Esophagus squamous epithelium (tissue), 5 donors: ENCODE results near the gene ABHD8. TPM values are rescaled to one million over a fixed set of nuclear protein-coding genes. Genes with fewer than 3 reads are reported as not detected.
A peak's percentile ranks its signal among the peaks of the same experiment; 100 is the strongest.

Experiments used
- DNase-seq: peaks from one replicate; lab custom pipeline; 2025; lab: John Stamatoyannopoulos, UW
- H3K27ac ChIP-seq, 4 donors: fragments of 200-600 bp; sonication (generic); one replicate each; pipeline ENCODE4 v1.5.1; 2016 to 2019; ENCODE audit warnings: mild to moderate bottlenecking in 1 of 4
- H3K27me3 ChIP-seq, 4 donors: fragments of 200-600 bp; sonication (generic); 1 replicate in 3 of 4; 2 replicates in 1 of 4; pipeline versions ENCODE4 v1.5.1 to v1.6.0; 2017 to 2021; ENCODE audit warnings: antibody characterized with exemption in 1 of 4
- H3K36me3 ChIP-seq, 3 donors: fragments of 200-600 bp; sonication (generic); one replicate each; pipeline ENCODE4 v1.5.1; 2016 to 2019
- H3K4me1 ChIP-seq, 3 donors: fragments of 200-600 bp; sonication (generic); one replicate each; pipeline ENCODE4 v1.5.1; 2017 to 2019
- H3K4me3 ChIP-seq, 4 donors: fragments of 200-600 bp; sonication (generic); 1 replicate in 3 of 4; 2 replicates in 1 of 4; pipeline ENCODE4 v1.5.1; 2016 to 2019; ENCODE audit warnings: mild to moderate bottlenecking in 2 of 4, moderate library complexity in 1 of 4
- H3K9me3 ChIP-seq, 3 donors: fragments of 200-600 bp; sonication (generic); one replicate each; pipeline ENCODE4 v1.5.1; 2016 to 2019
- POLR2A ChIP-seq, 4 donors: fragments of 450-650 bp; IDR thresholded peaks; one replicate each; pipeline ENCODE4 v1.6.1; 2017; ENCODE audit warnings: antibody characterized with exemption in 4 of 4, mild to moderate bottlenecking in 4 of 4, moderate library complexity in 3 of 4
- WGBS, 2 donors: methylation state at CpG; one replicate each; pipeline ENCODE4 v1.1.5; 2018; 5-methylcytosine and 5-hydroxymethylcytosine counted together
- intact Hi-C: fragments of 100-400 bp; cut with DNase I; formaldehyde crosslinking; loops from one replicate; pipeline ENCODE4 v1.15.0; 2022
- total RNA-seq, 4 donors: library from RNA; depleted of rRNA; stranded (reverse); fragments of >200 nt; gene quantifications; one replicate each; pipeline ENCODE4 v1.1.0, GENCODE V29; 2016
- TF ChIP-seq, protein P1 (sequence below), 6 experiments: fragments of 450-650 bp in 4 of 6; fragments of 200-600 bp in 2 of 6; sonication (generic) in 2 of 6; IDR thresholded peaks; one replicate each; pipeline ENCODE4 v1.5.1; 2016 to 2019; ENCODE audit warnings: antibody characterized with exemption in 6 of 6, mild to moderate bottlenecking in 4 of 6, moderate library complexity in 4 of 6
- donor health status: DM: yes; HTN: yes; CAD: no.

The ABHD8 gene
- total RNA-seq, 4 donors from 2014 or later = 2.0 to 8.4 (median 5.2) TPM

- intact Hi-C loops = no loop called here
- TF ChIP-seq, protein P1, sequence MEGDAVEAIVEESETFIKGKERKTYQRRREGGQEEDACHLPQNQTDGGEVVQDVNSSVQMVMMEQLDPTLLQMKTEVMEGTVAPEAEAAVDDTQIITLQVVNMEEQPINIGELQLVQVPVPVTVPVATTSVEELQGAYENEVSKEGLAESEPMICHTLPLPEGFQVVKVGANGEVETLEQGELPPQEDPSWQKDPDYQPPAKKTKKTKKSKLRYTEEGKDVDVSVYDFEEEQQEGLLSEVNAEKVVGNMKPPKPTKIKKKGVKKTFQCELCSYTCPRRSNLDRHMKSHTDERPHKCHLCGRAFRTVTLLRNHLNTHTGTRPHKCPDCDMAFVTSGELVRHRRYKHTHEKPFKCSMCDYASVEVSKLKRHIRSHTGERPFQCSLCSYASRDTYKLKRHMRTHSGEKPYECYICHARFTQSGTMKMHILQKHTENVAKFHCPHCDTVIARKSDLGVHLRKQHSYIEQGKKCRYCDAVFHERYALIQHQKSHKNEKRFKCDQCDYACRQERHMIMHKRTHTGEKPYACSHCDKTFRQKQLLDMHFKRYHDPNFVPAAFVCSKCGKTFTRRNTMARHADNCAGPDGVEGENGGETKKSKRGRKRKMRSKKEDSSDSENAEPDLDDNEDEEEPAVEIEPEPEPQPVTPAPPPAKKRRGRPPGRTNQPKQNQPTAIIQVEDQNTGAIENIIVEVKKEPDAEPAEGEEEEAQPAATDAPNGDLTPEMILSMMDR (IDR thresholded peaks at IDR 0.05) = no peak
- peak in 1 of 4 donors; percentile 33 for TF ChIP-seq POLR2A (IDR thresholded peaks at IDR 0.05)
- peaks cover 0 to 32% (median 2%) of the 10 kb centered on the region in 4 donors for H3K27me3 ChIP-seq
Observed at GRCh38 chr19:17333611-17334413, 30.6 kb upstream of the ABHD8 start.

GRCh38 chr19:17332677-17333581, 29.7 kb upstream of the ABHD8 start:
- WGBS, 2 donors = 95 to 98% methylated on average over 13 to 29 of the region's 45 CpGs
- DNase-seq = no peak

More at GRCh38 chr19:17333611-17334413, 30.6 kb upstream of the ABHD8 start:
- 43 to 48% methylated on average over 10 to 18 of the region's 52 CpGs for WGBS, 2 donors
- Histone ChIP-seq H3K4me1 (peaks cover 47 to 72% (median 47%) of the 10 kb centered on the region in 3 donors), H3K27ac (peak overlapping the region; percentile 80 to 98 (median 93)), H3K4me3 (peak overlapping the region; percentile 51 to 92 (median 68)), H3K9me3 (no peaks in the 10 kb centered on the region), H3K36me3 (peaks cover 0 to 23% (median 0%) of the 10 kb centered on the region in 3 donors)
- DNase-seq = no peak

DNA sequence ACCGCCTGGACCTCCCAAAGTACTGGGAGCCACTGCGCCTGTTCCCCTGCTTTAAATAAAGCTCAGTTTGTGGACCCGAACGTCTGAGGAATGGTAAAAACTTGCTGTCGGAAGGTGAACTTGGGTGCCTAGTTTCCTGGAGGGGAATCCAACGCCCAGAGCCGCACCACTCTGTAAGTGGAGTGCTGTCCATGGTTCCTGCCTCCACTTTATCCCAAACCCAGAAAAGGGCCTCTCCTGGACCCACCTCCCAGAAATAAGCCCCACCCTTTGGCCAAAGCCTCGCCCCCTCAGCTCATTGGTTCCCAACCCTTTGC, 29.1 kb upstream of the ABHD8 start:
- Histone ChIP-seq H3K27ac (no peak overlapping the region), H3K4me1 (peaks cover 45 to 72% (median 46%) of the 10 kb centered on the region in 3 donors), H3K36me3 (peaks cover 0 to 23% (median 0%) of the 10 kb centered on the region in 3 donors), H3K9me3 (no peaks in the 10 kb centered on the region), H3K27me3 (peaks cover 0 to 38% (median 2%) of the 10 kb centered on the region in 4 donors), H3K4me3 (no peak overlapping the region)
- no peak for DNase-seq
- intact Hi-C loops = no loop called here
- TF ChIP-seq, protein P1 (IDR thresholded peaks at IDR 0.05) = no peak
- no peak for TF ChIP-seq POLR2A (IDR thresholded peaks at IDR 0.05)
- 88 to 100% methylated on average over 1 to 7 of the region's 8 CpGs for WGBS, 2 donors

More at GRCh38 chr19:17332677-17333581, 29.7 kb upstream of the ABHD8 start:
- no peak for TF ChIP-seq POLR2A (IDR thresholded peaks at IDR 0.05)
- TF ChIP-seq, protein P1 (IDR thresholded peaks at IDR 0.05) = no peak
- intact Hi-C loops = no loop called here
- Histone ChIP-seq H3K27ac (no peak overlapping the region), H3K4me1 (peaks cover 47 to 72% (median 50%) of the 10 kb centered on the region in 3 donors), H3K4me3 (no peak overlapping the region), H3K36me3 (peaks cover 0 to 23% (median 0%) of the 10 kb centered on the region in 3 donors), H3K9me3 (no peaks in the 10 kb centered on the region), H3K27me3 (peaks cover 0 to 38% (median 2%) of the 10 kb centered on the region in 4 donors)

DNA sequence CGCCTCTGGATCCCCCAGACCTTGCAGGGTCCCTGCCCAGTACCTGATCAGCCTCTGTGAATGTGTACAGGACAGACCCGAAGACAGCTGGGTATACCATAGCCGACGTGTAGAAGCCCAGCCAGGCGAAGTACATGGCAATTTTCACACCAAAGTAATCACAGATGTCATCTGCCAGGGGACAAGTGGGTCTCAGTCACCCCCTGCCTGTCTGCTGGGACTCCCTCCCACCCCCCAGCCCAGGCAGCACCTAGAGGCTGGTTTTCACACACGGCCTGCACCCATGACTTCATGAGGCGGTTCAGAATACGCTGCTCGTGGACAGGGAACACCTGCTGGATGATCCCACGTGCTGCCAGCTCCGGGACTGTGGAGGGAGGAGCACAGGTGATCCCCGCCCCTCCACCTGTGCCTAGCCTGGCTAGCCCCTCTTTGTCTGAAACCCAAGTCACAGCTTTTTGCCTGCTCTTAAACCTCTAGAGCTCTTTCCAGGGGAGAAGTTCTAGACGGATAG, 27.9 kb upstream of the ABHD8 start:
- Histone ChIP-seq H3K9me3 (no peaks in the 10 kb centered on the region), H3K27me3 (peaks cover 0 to 38% (median 2%) of the 10 kb centered on the region in 4 donors), H3K36me3 (peaks cover 0 to 23% (median 0%) of the 10 kb centered on the region in 3 donors), H3K4me1 (peaks cover 42 to 74% (median 49%) of the 10 kb centered on the region in 3 donors), H3K4me3 (no peak overlapping the region), H3K27ac (no peak overlapping the region)
- no peak for TF ChIP-seq POLR2A (IDR thresholded peaks at IDR 0.05)
- TF ChIP-seq, protein P1 (IDR thresholded peaks at IDR 0.05) = no peak
- WGBS, 2 donors = 58 to 67% methylated on average over 5 to 11 of the region's 13 CpGs
- intact Hi-C loops = no loop called here
- DNase-seq = no peak
